HG03025 (cell line): Measurements from ENCODE around the gene LCN1.

Experiments
- ATAC-seq: cut with Tn5 transposase; IDR thresholded peaks from one replicate; pipeline ENCODE4 v1.9.1; 2021; ENCODE audit warnings: mild to moderate bottlenecking, moderate library complexity; ENCODE audit not compliant: unreplicated experiment, low FRiP score

LCN1 gene

GRCh38 chr9:135520916-135521607, at the start of gene LCN1:
LCN1 (plus strand) TSS chr9:135521440; CDS start chr9:135521498, 58 bp downstream.
- no peak for ATAC-seq

- no peak for ATAC-seq
These were observed 49.2 kb upstream of the LCN1 start for GRCh38 chr9:135471791-135472640.

DNA sequence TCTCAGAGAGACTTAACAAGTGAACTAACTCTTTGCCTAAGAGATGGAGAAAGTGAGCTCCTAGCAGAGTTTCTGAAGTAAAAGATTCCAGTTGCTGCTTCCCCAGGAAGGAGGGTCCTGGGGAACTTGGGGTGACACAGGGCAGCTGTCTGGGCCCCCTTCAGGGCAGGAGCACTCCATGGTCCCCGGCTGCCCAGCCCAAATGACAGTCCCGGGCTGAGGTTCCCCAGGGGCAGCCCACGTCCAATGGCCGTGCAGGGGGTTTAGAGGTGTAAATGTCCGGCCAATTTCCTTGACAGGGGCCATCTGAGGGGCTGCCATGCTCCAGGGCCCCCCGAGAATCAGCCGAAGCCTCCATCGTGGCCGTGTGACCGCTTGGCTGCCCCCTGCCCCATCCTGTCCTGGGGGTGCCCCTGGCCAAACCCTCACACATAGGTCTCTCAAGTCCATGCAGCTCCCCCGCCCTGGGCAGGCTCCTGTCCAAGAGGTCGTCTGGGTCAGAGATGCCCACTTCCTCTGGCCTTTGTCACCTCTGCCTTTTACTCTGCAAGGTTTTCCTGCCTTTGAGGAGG, 47.2 kb upstream of the LCN1 start:
- ATAC-seq: no peak

GRCh38 chr9:135474915-135475314, 46.3 kb upstream of the LCN1 start:
- no peak for ATAC-seq

GRCh38 chr9:135476561-135477355, 44.5 kb upstream of the LCN1 start:
- ATAC-seq: no peak

DNA sequence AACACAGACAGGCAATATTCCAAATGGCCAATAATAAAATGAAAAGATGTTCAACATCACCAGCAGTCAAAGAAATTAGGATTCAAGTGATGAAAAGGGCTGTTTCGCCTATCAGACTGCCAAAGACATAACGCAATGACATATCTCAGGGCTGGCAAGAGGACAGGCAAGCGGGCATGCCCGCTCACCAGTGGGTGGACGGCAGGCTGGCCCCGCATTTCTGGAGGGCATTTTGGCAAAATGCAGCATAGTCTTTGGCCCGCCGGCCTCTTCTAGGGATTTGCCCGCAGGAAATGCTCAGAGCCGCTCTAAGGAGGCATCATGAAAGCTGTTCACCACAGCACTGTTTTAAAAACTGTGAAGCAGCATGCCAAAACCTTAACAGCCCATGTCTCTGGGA, 43.0 kb upstream of the LCN1 start:
- ATAC-seq: no peak

- ATAC-seq: no peak
These were observed 42.3 kb upstream of the LCN1 start for GRCh38 chr9:135478829-135479468.

DNA sequence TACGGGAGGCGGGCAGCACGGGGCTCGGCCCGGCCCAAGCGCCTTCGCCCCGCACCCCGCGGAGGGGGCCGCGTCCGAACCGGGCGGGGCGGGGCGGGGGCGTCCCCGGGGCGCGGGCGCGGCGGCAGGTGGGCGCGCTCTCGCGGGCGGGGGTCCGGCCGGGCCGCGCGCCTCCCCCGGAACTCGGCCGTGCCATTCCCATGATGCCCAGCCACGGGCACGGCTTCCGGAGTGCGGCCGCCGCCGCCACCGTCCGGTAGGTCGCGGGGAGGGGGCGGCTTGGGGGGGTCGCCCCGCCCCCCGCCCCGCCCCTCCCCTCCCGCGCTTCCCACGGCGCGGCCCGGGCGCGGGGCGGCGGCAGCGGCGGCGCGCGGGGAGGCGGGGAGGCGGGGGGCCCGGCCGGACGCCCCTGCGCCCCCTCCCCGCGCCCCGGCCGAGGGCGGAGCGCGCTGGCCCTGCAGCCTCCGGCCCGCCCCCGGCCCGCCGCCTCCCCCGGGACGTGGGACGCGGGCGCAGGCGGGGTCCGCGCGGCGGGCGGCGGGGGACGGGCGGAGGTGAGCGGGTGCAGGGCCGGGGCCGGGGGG, 41.7 kb upstream of the LCN1 start, which contains the start of gene PPP1R26:
PPP1R26 (plus strand) TSS at position 314 of the 584 bp plus-strand sequence. CDS start 4,729 bp downstream, outside the sequence.
- no peak for ATAC-seq

DNA sequence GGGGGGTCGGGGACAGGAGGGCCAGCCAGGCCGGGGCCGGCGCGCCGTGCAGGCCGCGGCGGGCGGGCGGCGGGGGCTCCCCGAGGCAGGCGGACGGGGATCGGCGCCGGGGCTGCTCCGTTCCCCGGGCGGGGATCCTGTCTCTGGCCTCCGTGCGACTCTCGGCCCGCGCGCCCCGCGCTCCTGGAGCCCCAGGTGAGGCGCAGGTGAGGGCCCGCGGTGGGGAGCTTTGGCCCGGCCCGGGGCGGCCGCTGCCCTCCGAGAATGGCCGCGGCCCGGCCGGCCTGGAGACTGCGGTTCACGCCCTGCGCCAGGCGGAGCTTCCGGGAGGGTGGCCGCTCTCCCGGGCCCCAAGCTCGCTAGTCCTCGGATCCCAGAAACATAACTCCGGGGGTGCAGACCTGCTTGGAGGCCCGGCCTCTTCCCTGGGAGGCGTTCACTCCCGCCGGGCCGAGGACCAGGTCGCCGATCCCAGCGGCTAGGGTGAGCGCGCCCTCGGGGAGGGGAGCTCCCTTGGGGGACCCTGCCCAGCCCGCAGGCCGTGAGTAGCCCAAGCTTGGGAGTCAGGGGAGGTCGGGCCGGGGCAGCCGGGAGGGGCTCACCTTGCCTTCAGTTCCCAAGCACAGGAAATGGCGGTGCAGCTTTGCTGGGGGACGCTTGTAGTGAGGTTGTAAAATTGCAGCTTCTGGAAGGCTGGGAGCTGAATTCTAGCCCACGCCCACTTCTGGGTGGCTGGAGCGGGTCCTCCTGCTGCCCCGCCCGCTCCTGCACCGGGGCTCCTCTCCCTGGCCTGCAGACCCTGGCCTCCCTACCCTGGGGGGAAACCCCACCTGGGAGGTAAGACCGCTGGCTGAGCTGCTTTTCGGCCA, 40.9 kb upstream of the LCN1 start:
- ATAC-seq: no peak

DNA sequence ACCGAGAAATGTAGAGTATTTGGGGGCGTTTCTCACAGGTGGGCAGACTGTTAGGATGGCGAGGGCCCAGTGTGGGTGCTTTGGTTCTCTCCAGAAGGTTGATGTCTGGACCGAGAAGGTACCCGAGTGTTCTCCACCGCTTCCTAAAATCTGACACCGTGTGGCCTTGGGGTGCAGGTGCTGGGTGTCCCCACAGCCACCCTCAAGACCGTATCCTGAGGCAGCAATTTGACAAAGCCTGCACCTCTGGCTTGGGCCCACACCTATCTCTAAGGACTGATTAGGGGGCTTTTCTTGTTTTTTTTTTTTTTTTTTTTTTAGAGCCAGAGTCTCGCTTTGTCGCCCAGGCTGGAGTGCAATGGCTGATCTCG, 40.3 kb upstream of the LCN1 start:
- ATAC-seq: no peak

- no peak for ATAC-seq
These were observed 39.1 kb upstream of the LCN1 start for GRCh38 chr9:135482015-135482754.

DNA sequence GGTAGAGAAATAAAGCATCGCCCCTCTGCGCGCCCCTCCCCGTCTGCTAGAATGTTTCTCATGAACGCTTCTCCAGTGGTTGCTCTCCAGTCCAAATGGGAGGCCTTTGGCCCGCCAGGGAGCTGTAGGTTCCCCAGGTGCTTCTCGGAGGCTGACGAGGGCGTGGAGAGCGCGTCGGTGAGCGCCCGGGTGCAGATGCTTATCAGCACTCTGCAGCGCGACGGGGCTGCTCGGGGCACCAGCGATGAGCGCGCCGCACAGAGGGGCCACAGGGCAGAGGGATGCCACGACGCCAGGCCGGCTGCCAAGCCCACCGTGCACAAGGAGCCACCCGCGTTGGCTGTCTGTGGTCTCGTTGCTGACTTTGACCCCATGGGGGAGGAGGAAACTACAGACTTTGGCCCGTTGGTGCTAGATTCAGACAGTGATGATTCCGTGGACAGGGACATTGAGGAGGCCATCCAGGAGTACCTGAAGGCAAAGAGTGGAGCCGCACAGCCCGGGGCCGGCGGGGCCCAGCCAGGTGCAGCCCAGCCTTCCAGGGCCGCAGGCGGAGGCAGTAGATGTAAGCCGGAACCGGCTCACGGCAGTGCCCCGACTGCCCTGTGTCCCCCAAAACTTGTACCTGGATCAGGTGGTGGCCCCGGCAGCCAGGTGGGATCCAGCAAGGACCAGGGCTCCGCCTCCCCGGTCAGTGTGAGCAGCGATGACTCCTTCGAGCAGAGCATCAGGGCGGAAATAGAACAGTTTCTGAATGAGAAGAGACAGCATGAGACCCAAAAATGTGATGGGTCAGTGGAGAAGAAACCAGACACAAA, 36.6 kb upstream of the LCN1 start:
- no peak for ATAC-seq

DNA sequence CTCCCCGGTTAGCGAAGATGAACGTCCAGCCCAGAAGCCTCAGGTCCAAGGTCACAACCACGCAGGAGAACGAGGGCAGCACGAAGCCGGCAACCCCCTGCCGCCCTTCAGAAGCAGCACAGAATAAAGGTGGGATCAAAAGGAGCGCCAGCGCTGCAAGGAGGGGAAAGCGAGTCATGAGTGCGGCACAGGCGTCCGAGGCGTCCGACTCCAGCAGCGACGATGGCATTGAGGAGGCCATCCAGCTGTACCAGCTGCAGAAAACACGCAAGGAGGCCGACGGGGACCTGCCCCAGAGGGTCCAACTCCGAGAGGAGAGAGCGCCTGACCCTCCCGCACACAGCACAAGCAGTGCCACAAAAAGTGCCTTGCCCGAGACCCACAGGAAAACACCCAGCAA, 35.9 kb upstream of the LCN1 start:
- ATAC-seq: no peak

GRCh38 chr9:135485832-135486231, 35.4 kb upstream of the LCN1 start:
- ATAC-seq: no peak

- ATAC-seq: no peak
These were observed 34.8 kb upstream of the LCN1 start for GRCh38 chr9:135486267-135487065.

- ATAC-seq: no peak
These were observed 33.8 kb upstream of the LCN1 start for GRCh38 chr9:135487281-135488012.
